Measurements from ENCODE around the gene HK3. TPM values are rescaled to one million over a fixed set of nuclear protein-coding genes. Genes with fewer than 3 reads are reported as not detected.
A peak's percentile ranks its signal among the peaks of the same experiment; 100 is the strongest.

The HK3 gene
- total RNA-seq, 1 donor from 2014 or later, result not detected

DNA sequence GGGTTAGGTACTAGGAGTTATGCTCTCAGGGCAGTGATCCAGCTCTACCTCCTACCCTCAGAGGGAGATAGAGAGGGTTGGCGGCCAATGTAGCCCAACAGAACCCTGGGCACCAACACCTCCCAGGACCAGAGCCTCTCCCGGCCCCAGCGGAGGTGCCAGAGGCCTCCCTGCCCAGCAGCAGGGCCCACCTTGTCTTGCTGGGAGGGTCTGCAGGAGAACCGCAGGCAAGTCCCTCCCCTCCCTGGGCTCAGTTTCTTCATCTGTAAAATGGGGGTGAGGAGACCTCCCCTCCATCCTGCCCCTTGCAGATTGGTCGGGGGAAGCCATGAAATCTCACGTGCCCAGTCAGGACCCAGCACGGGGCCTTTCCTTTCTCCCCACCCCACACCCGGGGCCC is 34.4 kb downstream of the HK3 start:
- peaks cover 41% of the 10 kb centered on the region for H3F3A ChIP-seq (ENCODE audit: low read depth)
- no peak overlapping the region for H2AFZ ChIP-seq (replicated peaks)
- H3K4me1 Mint-ChIP-seq, result peaks cover 41% of the 10 kb centered on the region
- no peak overlapping the region for H3K4me3 Mint-ChIP-seq
- H3K27ac Mint-ChIP-seq, result no peak overlapping the region
- DNase-seq (ENCODE audit: low spot score), result no peak
- no peak overlapping the region for H3K9ac ChIP-seq
- H3K9me3 ChIP-seq (ENCODE audit: low read depth), result no peaks in the 10 kb centered on the region
- H3K79me2 ChIP-seq (ENCODE audit: low read depth), result no peaks in the 10 kb centered on the region
- H3K27ac ChIP-seq, result no peak overlapping the region
- TF ChIP-seq, protein P1, sequence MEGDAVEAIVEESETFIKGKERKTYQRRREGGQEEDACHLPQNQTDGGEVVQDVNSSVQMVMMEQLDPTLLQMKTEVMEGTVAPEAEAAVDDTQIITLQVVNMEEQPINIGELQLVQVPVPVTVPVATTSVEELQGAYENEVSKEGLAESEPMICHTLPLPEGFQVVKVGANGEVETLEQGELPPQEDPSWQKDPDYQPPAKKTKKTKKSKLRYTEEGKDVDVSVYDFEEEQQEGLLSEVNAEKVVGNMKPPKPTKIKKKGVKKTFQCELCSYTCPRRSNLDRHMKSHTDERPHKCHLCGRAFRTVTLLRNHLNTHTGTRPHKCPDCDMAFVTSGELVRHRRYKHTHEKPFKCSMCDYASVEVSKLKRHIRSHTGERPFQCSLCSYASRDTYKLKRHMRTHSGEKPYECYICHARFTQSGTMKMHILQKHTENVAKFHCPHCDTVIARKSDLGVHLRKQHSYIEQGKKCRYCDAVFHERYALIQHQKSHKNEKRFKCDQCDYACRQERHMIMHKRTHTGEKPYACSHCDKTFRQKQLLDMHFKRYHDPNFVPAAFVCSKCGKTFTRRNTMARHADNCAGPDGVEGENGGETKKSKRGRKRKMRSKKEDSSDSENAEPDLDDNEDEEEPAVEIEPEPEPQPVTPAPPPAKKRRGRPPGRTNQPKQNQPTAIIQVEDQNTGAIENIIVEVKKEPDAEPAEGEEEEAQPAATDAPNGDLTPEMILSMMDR (IDR thresholded peaks at IDR 0.05), result no peak
- TF ChIP-seq EZH2phosphoT487 (IDR thresholded peaks at IDR 0.05), result no peak
- TF ChIP-seq EZH2 (IDR thresholded peaks at IDR 0.05), result no peak
- no peak overlapping the region for H3K4me2 ChIP-seq
- peaks cover 4% of the 10 kb centered on the region for H4K20me1 ChIP-seq (ENCODE audit: low read depth)
- H3K4me3 ChIP-seq, result no peak overlapping the region
- peaks cover 64% of the 10 kb centered on the region for H3K4me1 ChIP-seq
- no peaks in the 10 kb centered on the region for H3K36me3 ChIP-seq
- H3K27me3 Mint-ChIP-seq (ENCODE audit: insufficient read depth, low read depth), result peaks cover 16% of the 10 kb centered on the region
- no peaks in the 10 kb centered on the region for H3K9me3 Mint-ChIP-seq
- no peaks in the 10 kb centered on the region for H3K36me3 Mint-ChIP-seq
- no peaks in the 10 kb centered on the region for H3K27me3 ChIP-seq

DNA sequence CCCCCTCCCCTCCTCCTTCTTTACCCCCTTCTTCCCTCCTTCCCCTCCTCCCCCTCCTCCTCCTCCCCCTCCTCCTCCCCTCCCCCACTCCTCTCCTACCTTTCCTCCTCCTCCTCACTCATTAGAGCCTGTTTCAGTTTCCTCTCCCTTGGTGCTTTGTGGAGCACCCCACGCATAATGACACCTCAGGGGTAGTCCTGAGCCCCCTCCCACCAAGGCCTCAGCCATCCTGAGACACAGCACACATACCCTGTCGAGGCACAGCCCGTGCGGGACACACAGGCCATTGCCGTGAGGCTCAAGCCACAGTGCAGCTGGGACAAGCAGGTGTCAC is 35.4 kb downstream of the HK3 start:
- Mint-ChIP-seq H3K4me1 (peaks cover 37% of the 10 kb centered on the region), H3K9me3 (no peaks in the 10 kb centered on the region), H3K27me3 (ENCODE audit: insufficient read depth, low read depth) (peaks cover 16% of the 10 kb centered on the region), H3K36me3 (no peaks in the 10 kb centered on the region), H3K4me3 (peak overlapping the region; percentile 27), H3K27ac (peak overlapping the region; percentile 69)
- H4K20me1 ChIP-seq (ENCODE audit: low read depth), result peaks cover 4% of the 10 kb centered on the region
- no peaks in the 10 kb centered on the region for H3K36me3 ChIP-seq
- no peaks in the 10 kb centered on the region for H3K79me2 ChIP-seq (ENCODE audit: low read depth)
- no peaks in the 10 kb centered on the region for H3K27me3 ChIP-seq
- H3K4me1 ChIP-seq, result peaks cover 59% of the 10 kb centered on the region
- no peak for TF ChIP-seq EZH2 (IDR thresholded peaks at IDR 0.05)
- TF ChIP-seq, protein P1 (IDR thresholded peaks at IDR 0.05), result no peak
- TF ChIP-seq EZH2phosphoT487 (IDR thresholded peaks at IDR 0.05), result no peak
- peak; percentile 39 for DNase-seq (ENCODE audit: low spot score)
- H3K27ac ChIP-seq, result no peak overlapping the region
- H2AFZ ChIP-seq (replicated peaks), result no peak overlapping the region
- peaks cover 41% of the 10 kb centered on the region for H3F3A ChIP-seq (ENCODE audit: low read depth)
- H3K4me3 ChIP-seq, result no peak overlapping the region
- no peak overlapping the region for H3K4me2 ChIP-seq
- H3K9me3 ChIP-seq (ENCODE audit: low read depth), result no peaks in the 10 kb centered on the region
- no peak overlapping the region for H3K9ac ChIP-seq

DNA sequence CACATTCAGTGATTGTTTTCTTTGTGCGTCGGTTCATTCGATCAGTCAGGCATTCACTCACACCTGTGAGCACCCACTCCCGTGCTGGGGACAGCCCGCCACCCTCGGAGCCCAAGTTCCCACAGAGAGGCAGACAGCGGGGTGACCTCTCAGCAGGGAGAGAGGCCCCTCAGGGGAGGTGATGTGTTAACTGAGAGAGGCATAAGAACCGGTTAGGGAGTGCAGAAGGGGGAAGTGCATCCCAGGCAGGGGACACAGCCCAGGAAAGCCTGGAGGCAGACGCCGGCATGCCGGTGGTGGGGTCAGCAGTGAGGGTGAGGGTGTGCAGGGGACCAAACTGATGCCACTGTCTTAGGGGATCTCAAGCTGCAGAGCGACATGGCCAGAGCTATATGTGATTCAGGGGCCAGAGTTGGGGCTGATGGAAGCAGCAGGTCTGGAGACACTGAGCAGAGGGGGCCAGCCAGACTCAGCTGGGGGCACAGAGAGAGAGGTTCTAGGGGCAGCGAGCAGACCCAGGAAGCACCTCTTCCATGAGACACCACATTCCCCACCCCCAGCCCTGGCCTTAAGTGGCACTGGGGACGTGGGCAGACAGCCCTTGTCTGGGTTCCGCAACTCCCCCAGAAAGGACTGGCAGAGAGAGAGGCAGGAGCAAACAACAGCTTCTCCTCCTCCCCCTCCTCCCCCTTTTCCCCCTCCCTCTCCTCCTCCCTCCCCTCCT is 35.9 kb downstream of the HK3 start:
- Histone ChIP-seq H3K36me3 (no peaks in the 10 kb centered on the region), H3K4me3 (peak overlapping the region; percentile 5), H2AFZ (replicated peaks) (no peak overlapping the region), H3K27ac (no peak overlapping the region), H3F3A (ENCODE audit: low read depth) (peaks cover 39% of the 10 kb centered on the region), H3K9ac (no peak overlapping the region), H3K4me1 (peaks cover 53% of the 10 kb centered on the region), H3K27me3 (no peaks in the 10 kb centered on the region), H3K4me2 (peak overlapping the region; percentile 69), H3K79me2 (ENCODE audit: low read depth) (no peaks in the 10 kb centered on the region), H4K20me1 (ENCODE audit: low read depth) (peaks cover 4% of the 10 kb centered on the region), H3K9me3 (ENCODE audit: low read depth) (no peaks in the 10 kb centered on the region)
- H3K9me3 Mint-ChIP-seq, result no peaks in the 10 kb centered on the region
- TF ChIP-seq EZH2 (IDR thresholded peaks at IDR 0.05) (no peak), EZH2phosphoT487 (IDR thresholded peaks at IDR 0.05) (no peak)
- peaks cover 36% of the 10 kb centered on the region for H3K4me1 Mint-ChIP-seq
- peak; percentile 45 for DNase-seq (ENCODE audit: low spot score)
- H3K27ac Mint-ChIP-seq, result peak overlapping the region; percentile 53
- peaks cover 16% of the 10 kb centered on the region for H3K27me3 Mint-ChIP-seq (ENCODE audit: insufficient read depth, low read depth)
- H3K36me3 Mint-ChIP-seq, result no peaks in the 10 kb centered on the region
- H3K4me3 Mint-ChIP-seq, result peak overlapping the region; percentile 24

DNA sequence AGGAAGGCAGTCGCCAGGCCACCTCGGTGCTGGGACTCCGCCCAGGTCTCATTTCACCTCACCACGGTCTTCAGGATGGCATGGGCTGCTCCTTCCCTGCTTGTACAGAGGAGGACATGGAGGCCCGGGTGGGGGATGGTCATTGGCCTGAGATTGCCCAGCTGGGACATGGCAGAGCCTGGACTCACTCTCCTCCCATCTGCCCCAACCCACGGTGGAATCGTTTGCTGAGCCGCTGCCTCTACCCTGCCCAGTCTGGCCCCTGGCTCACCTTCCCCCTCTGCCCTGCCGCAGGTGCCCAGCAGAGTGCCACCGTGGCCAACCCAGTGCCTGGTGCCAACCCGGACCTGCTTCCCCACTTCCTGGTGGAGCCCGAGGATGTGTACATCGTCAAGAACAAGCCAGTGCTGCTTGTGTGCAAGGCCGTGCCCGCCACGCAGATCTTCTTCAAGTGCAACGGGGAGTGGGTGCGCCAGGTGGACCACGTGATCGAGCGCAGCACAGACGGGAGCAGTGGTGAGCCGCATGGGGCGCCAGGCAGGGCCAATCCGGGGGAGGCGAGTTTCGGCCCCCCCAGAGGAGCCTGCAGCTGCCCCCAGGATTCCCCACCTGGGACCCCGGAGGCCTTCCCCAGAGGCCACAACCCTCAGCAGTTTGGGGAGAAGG is 36.7 kb downstream of the HK3 start:
- Histone ChIP-seq H2AFZ (replicated peaks) (no peak overlapping the region), H3K27me3 (no peaks in the 10 kb centered on the region), H3K79me2 (ENCODE audit: low read depth) (no peaks in the 10 kb centered on the region), H3K4me2 (peak overlapping the region; percentile 69), H4K20me1 (ENCODE audit: low read depth) (peaks cover 3% of the 10 kb centered on the region), H3K9me3 (ENCODE audit: low read depth) (no peaks in the 10 kb centered on the region), H3F3A (ENCODE audit: low read depth) (peaks cover 32% of the 10 kb centered on the region), H3K36me3 (no peaks in the 10 kb centered on the region), H3K9ac (no peak overlapping the region), H3K4me1 (peaks cover 46% of the 10 kb centered on the region), H3K4me3 (no peak overlapping the region), H3K27ac (no peak overlapping the region)
- TF ChIP-seq EZH2 (IDR thresholded peaks at IDR 0.05), result no peak
- TF ChIP-seq, protein P1 (IDR thresholded peaks at IDR 0.05), result no peak
- TF ChIP-seq EZH2phosphoT487 (IDR thresholded peaks at IDR 0.05), result no peak
- no peak for DNase-seq (ENCODE audit: low spot score)
- Mint-ChIP-seq H3K27ac (no peak overlapping the region), H3K27me3 (ENCODE audit: insufficient read depth, low read depth) (peaks cover 16% of the 10 kb centered on the region), H3K36me3 (no peaks in the 10 kb centered on the region), H3K4me1 (peaks cover 32% of the 10 kb centered on the region), H3K9me3 (no peaks in the 10 kb centered on the region), H3K4me3 (no peak overlapping the region)

Data from neural progenitor cell (in vitro differentiated cells).